LNCaP clone FGC (cell line): ENCODE results near the gene NCAPG2.

Source experiments
- DNase-seq: peaks from one replicate; pipeline ENCODE4 v3.0.0-alpha.2; 2011; ENCODE audit warnings: low read depth
- H3K4me3 ChIP-seq: 2 replicates; pipeline ENCODE4 v1.5.1; 2011; ENCODE audit warnings: mild to moderate bottlenecking, low read depth, low read length, control low read depth
- CTCF ChIP-seq: IDR thresholded peaks from 2 replicates; pipeline ENCODE4 v1.5.1; 2012; ENCODE audit warnings: mild to moderate bottlenecking; ENCODE audit not compliant: control insufficient read depth, insufficient read depth; ENCODE audit errors: extremely low read depth

Gene NCAPG2

GRCh38 chr7:158591944-158592343 lies 112.7 kb downstream of the NCAPG2 start:
- DNase-seq: no peak
- H3K4me3 ChIP-seq: no peak overlapping the region

GRCh38 chr7:158590181-158590530 lies 114.4 kb downstream of the NCAPG2 start:
- DNase-seq: no peak
- no peak overlapping the region for H3K4me3 ChIP-seq
- no peak for TF ChIP-seq CTCF

More at GRCh38 chr7:158591944-158592343, 112.7 kb downstream of the NCAPG2 start:
- no peak for TF ChIP-seq CTCF

- no peak for DNase-seq
- no peak overlapping the region for H3K4me3 ChIP-seq
- TF ChIP-seq CTCF: no peak
Measured at GRCh38 chr7:158589653-158590052, 115.0 kb downstream of the NCAPG2 start.

- DNase-seq: no peak
- TF ChIP-seq CTCF: no peak
- no peak overlapping the region for H3K4me3 ChIP-seq
Measured at GRCh38 chr7:158588878-158589442, 115.6 kb downstream of the NCAPG2 start.

- H3K4me3 ChIP-seq: no peak overlapping the region
- no peak for TF ChIP-seq CTCF
- DNase-seq: no peak
Measured at GRCh38 chr7:158588085-158588877, 116.3 kb downstream of the NCAPG2 start.

- DNase-seq: no peak
- H3K4me3 ChIP-seq: peak within 1 kb of the TSS; percentile 38
- TF ChIP-seq CTCF: no peak
Measured at GRCh38 chr7:158587162-158588084, 117.2 kb downstream of the NCAPG2 start, which contains the start of gene PTPRN2. PTPRN2 (minus strand) TSS chr7:158587823.
